Measurements from ENCODE around the gene TM4SF20.

The TM4SF20 gene

DNA sequence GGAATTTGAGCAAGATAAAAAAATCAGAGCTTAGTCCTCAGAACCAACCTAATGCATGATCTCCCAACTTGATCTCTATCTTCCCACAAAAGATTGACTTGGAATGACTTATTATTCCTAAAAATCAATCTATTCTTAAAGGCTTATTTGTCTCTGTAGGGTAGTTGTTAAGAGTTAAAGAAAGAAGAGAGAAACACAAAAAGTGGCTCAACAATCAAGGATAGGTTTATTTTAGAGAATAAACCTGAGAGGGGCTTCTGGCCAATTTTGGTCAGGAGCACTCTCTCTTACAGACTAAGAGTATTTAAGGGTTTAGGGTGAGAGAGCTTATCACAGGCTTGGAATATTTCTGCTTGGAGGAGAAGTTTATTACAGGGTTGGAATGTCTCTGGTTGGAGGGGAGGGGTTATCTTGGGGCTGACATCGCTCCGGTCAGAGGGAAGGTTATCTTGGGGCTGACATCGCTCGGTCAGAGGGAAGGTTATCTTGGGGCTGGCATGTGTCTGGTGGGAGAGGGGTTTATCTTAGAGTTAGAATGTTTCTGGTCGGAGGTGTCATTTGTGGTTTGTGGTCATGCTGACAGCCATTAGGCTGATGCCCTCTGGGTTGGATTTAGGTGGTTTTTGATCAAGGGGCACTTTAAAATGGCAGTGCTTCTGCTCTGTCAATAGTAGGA is 56.4 kb downstream of the TM4SF20 start:
- no peak for DNase-seq (ENCODE audit: low read depth in 2 of 2)

DNA sequence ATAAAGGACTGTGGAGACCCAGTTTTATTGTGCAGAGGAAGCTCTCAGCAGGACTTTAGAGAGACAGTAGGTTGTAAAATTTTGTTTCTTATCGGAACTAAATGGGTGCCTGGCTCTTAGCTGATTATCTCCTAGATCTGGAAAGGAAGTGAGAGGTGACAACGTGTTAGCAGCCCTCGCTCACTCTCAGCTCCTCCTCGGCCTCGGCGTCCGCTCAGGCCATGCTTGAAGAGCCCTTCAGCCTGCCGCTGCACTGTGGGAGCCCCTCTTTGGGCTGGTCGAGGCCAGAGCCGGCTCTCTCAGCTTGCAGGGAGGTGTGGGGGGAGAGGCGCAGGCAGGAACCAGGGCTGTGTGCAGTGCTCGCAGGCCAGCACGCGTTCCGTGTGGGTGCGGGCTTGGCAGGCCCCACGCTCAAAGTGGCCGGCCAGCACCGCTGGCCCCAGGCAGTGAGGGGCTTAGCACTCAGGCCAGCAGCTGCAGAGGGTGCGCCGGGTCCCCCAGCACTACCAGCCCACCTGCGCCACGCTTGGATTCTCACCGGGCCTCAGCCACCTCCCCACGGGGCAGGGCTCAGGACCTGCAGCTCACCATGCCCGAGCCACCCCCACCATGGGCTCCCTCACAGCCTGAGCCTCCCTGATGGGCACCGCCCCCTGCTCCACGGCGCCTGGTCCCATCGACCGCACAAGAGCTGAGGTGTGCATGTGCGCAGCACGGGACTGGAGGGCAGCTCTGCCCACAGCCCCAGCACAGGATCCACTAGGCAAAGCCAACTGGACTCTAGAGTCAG is 58.6 kb downstream of the TM4SF20 start:
- DNase-seq (ENCODE audit: low read depth in 2 of 2): no peak

DNA sequence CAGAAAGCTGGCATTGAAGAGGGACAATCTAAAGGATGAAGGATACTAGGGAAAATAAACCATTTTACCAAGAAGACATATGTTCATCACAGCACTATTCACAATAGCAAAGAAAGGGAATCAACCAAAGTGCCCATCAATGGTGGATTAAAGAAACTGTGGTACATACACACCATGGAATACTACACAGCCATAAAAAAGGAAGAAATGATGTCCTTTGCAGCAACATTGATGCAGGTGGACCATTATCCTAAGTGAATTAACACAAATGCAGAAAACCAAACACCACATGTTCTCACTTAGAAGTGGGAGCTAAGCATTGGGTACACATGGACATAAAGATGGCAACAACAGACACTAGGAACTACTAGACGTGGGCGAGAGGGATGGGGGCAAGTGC is 61.3 kb downstream of the TM4SF20 start:
- no peak for DNase-seq (ENCODE audit: low read depth in 2 of 2)

DNA sequence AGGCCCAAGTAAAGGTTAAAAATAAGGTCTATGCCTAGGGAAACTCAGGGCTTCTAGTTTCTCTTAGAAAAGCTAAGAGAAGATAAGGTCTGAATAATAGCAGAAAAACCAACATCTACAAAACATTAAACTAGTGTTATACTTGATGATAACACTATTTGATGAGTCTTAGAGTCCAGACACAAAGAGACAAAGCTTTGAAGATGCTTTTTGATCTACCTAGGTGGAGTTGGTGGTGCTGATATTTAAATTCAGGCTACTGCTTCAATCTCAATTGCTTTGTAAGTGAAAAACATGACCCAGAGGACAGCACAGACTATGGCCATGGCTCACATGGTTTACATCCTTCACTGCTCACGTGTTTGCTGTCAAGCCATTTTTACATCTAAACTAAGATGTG is 65.8 kb downstream of the TM4SF20 start:
- no peak for DNase-seq (ENCODE audit: low read depth in 2 of 2)

DNA sequence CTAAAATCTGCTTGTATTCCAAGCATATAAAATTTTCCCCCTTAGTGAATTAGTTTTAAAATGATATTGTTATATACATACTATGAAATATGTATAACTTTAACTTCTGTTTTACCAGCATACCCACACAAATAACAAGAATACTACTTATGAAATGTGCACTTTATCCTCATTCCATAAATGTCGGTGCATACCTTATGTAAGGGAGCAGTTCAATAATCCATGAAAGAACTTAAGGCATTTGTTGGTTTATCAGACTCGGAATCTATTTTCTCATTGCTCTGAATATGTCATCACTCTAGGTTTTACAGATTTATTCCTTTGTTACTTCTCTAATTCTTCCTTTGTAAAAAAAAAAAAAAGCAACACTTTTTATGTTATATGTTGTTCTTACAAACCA is 66.5 kb downstream of the TM4SF20 start:
- DNase-seq (ENCODE audit: low read depth in 2 of 2): no peak
